GM19395 (cell line): Measurements from ENCODE around the gene SH3BP5L.

Source experiments
- ATAC-seq: cut with Tn5 transposase; IDR thresholded peaks from one replicate; pipeline ENCODE4 v1.9.1; 2021; ENCODE audit warnings: mild to moderate bottlenecking, moderate library complexity; ENCODE audit not compliant: unreplicated experiment

The SH3BP5L gene

GRCh38 chr1:248782416-248783141, 43.1 kb downstream of the SH3BP5L start:
- ATAC-seq: no peak

- no peak for ATAC-seq
Measured at GRCh38 chr1:248779350-248779749, 46.4 kb downstream of the SH3BP5L start.

GRCh38 chr1:248778906-248779305, 46.8 kb downstream of the SH3BP5L start:
- ATAC-seq: no peak

- ATAC-seq: no peak
Measured at GRCh38 chr1:248776991-248777390, 48.7 kb downstream of the SH3BP5L start.

- ATAC-seq: no peak
Measured at GRCh38 chr1:248775441-248775840, 50.3 kb downstream of the SH3BP5L start.
